Bronchial epithelial cell (primary cell): ENCODE results near the gene SCN8A. TPM values are rescaled to one million over a fixed set of nuclear protein-coding genes. Genes with fewer than 3 reads are reported as not detected.

Source experiments
- DNase-seq: peaks from one replicate; pipeline ENCODE4 v3.0.0-alpha.2; 2010; ENCODE audit warnings: low read depth
- FAIRE-seq: peaks from 2 replicates; lab custom pipeline; 2011; peaks lifted over from hg19 to GRCh38; lab: Jason Lieb, UNC
- H3K27me3 ChIP-seq: 2 replicates; pipeline ENCODE4 v1.5.1; 2011; ENCODE audit warnings: low read length; ENCODE audit not compliant: control insufficient read depth, insufficient read depth
- H3K36me3 ChIP-seq: 2 replicates; pipeline ENCODE4 v1.5.1; 2011; ENCODE audit warnings: low read length; ENCODE audit not compliant: control insufficient read depth, insufficient read depth
- H3K4me3 ChIP-seq: 2 replicates; pipeline ENCODE4 v1.5.1; 2011; ENCODE audit warnings: mild to moderate bottlenecking, low read depth, low read length, control low read depth
- CTCF ChIP-seq: IDR thresholded peaks from 2 replicates; pipeline ENCODE4 v1.5.1; 2011; ENCODE audit warnings: mild to moderate bottlenecking, moderate library complexity, low read length, control low read depth, inconsistent platforms; ENCODE audit not compliant: insufficient read depth, severe bottlenecking
- total RNA-seq: library from RNA; depleted of rRNA; stranded (reverse); fragments of >200 nt; gene quantifications from 2 replicates; pipeline ENCODE4 v1.2.1, GENCODE V29; 2014

SCN8A gene
- total RNA-seq, 1 donor from 2014 or later: under 0.01 TPM

DNA sequence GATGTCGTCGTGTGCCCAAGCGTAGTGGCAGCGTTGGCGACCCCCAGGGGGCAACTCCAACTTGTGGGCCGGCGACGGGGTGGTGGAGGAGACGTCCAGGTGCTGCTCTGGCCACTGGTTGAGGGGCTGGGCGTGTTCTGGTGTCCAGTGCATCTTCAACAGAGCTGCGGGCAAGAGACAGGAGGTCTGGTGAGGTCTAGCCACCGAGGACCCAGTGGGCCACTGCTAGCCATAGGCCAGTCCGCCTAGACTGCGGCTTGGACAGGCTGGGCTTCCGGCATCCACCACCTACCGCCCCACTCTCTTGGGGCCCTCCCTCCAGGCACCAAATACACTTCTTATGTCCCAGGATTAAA is 231.2 kb downstream of the SCN8A start:
- no peak for TF ChIP-seq CTCF
- DNase-seq: no peak
- H3K4me3 ChIP-seq: no peak overlapping the region
- no peak for FAIRE-seq
- no peaks in the 10 kb centered on the region for H3K36me3 ChIP-seq
- peaks cover 15% of the 10 kb centered on the region for H3K27me3 ChIP-seq

GRCh38 chr12:51822956-51823355 is 231.9 kb downstream of the SCN8A start:
- TF ChIP-seq CTCF: no peak
- DNase-seq (no peak), FAIRE-seq (no peak)
- Histone ChIP-seq H3K36me3 (no peaks in the 10 kb centered on the region), H3K27me3 (peaks cover 15% of the 10 kb centered on the region), H3K4me3 (no peak overlapping the region)

DNA sequence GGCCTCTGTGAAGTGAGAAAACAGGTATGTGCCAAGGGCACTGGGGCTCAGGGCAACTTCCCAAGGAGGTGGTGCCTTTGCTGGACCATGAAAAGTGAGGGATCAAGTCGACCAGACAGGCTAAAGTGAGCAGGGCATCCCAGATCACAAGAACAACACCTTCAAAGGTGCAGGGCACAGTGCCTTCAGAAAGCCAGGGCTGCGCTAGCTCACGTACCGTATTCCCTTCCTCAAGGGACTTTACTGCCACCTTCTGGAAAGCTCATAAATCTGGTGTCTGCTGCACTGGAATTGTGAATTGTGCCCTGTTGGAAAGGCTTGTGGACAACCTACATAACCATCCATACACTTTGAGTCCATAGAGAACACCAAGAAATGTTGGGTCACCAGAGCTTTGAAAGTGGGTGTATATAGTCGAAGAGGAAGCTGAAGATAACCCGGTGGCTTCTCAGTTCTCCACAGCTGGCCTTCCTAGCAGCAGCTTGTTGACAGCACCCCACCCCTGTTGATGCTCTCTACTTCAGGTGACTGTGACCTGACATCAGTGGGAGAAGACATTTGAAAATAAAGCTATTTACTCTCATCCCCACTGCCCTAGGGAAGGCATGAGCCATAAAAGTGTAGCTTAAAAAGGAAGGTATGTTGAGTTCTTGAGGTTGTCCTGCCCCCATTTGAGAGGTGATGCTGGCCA is 233.0 kb downstream of the SCN8A start:
- FAIRE-seq (peak; percentile 93), DNase-seq (peak; percentile 66)
- TF ChIP-seq CTCF: peak; percentile 82
- Histone ChIP-seq H3K36me3 (no peaks in the 10 kb centered on the region), H3K4me3 (no peak overlapping the region), H3K27me3 (peaks cover 11% of the 10 kb centered on the region)

- TF ChIP-seq CTCF: no peak
- FAIRE-seq: no peak
- peaks cover 6% of the 10 kb centered on the region for H3K27me3 ChIP-seq
- no peak for DNase-seq
- no peak overlapping the region for H3K4me3 ChIP-seq
- H3K36me3 ChIP-seq: no peaks in the 10 kb centered on the region
These were observed 234.2 kb downstream of the SCN8A start for GRCh38 chr12:51825216-51825615.

GRCh38 chr12:51826881-51827280 is 235.8 kb downstream of the SCN8A start:
- DNase-seq (no peak), FAIRE-seq (no peak)
- H3K27me3 ChIP-seq: peaks cover 7% of the 10 kb centered on the region

More at GRCh38 chr12:51826881-51827280, 235.8 kb downstream of the SCN8A start:
- no peak overlapping the region for H3K4me3 ChIP-seq
- TF ChIP-seq CTCF: no peak
- H3K36me3 ChIP-seq: no peaks in the 10 kb centered on the region
